LNCaP clone FGC (cell line): ENCODE data around the gene C16orf74.
A peak's percentile ranks its signal among the peaks of the same experiment; 100 is the strongest.

Source experiments
- DNase-seq: peaks from one replicate; pipeline ENCODE4 v3.0.0-alpha.2; 2011; ENCODE audit warnings: low read depth
- H3K4me3 ChIP-seq: 2 replicates; pipeline ENCODE4 v1.5.1; 2011; ENCODE audit warnings: mild to moderate bottlenecking, low read depth, low read length, control low read depth
- TF ChIP-seq, protein P1 (sequence below): IDR thresholded peaks from 2 replicates; pipeline ENCODE4 v1.5.1; 2012; ENCODE audit warnings: mild to moderate bottlenecking; ENCODE audit not compliant: control insufficient read depth, insufficient read depth; ENCODE audit errors: extremely low read depth

The C16orf74 gene

DNA sequence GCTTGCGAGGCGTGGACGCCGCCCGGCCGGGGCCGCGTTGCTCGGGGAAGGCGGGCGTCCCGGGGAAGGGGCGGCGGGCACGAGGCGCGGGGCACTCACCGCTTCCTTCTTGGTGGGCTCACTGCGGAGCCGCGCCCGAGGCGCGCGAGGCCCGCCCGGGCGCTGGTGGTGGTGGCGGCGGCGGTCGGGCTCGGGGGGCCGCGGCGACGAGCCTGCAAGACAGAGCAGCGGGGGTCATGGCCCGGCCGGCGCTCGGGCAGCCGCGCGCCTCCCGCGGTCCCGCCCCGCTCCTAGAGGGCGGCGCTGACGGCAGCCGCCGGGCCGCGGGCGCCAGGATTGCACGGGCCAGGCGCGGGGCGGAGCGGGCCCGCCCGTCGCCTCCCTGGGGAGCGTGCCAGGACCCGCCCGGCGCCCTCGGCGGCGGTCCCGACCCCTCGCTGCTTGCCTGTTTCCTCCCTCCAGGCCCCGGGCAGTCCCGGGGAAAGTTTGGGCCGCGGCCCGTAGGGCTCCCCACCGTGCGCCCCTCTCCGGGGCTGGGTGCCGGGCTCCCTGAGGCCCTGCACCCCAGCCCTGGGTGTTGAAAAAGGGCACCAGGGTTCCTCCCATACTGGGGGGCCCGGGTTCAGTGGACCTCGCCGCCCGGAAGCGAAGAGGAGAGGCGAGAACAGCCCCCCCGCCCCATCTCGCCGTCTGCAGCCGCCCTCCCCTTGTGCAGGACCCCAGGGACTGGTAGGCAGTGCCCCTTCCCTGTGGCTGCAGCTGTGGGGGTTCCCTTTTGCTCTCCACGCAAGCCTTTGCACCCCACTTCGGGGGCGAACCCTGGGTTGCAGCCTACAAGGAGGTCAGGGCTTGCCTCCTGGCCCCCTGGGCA is at the start of gene C16orf74:
C16orf74 (minus strand) TSS at position 270 of the 871 bp plus-strand sequence. CDS start 15,879 bp downstream, outside the sequence.
- TF ChIP-seq, protein P1, sequence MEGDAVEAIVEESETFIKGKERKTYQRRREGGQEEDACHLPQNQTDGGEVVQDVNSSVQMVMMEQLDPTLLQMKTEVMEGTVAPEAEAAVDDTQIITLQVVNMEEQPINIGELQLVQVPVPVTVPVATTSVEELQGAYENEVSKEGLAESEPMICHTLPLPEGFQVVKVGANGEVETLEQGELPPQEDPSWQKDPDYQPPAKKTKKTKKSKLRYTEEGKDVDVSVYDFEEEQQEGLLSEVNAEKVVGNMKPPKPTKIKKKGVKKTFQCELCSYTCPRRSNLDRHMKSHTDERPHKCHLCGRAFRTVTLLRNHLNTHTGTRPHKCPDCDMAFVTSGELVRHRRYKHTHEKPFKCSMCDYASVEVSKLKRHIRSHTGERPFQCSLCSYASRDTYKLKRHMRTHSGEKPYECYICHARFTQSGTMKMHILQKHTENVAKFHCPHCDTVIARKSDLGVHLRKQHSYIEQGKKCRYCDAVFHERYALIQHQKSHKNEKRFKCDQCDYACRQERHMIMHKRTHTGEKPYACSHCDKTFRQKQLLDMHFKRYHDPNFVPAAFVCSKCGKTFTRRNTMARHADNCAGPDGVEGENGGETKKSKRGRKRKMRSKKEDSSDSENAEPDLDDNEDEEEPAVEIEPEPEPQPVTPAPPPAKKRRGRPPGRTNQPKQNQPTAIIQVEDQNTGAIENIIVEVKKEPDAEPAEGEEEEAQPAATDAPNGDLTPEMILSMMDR = no peak
- H3K4me3 ChIP-seq = peak within 1 kb of the TSS; percentile 51
- DNase-seq = no peak

DNA sequence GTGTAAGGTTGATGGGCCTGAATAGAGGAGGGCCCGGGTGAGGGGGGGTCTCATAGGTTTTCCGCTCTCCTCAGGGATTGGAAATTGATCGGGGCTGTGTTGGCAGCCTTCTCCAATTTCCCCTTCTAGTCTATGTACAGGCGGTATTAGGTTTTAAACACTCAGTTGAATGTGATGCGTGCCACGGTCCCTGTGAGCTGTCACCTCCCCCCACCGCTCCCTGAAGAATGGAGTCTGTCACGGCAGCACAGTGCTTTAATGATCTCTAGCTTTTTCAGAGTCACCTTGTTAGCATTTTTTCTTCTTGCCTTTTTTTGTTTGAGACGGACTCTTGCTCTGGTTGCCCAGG is 49.4 kb upstream of the C16orf74 start:
- DNase-seq = no peak
- H3K4me3 ChIP-seq = peak overlapping the region; percentile 72
- TF ChIP-seq, protein P1 = no peak

DNA sequence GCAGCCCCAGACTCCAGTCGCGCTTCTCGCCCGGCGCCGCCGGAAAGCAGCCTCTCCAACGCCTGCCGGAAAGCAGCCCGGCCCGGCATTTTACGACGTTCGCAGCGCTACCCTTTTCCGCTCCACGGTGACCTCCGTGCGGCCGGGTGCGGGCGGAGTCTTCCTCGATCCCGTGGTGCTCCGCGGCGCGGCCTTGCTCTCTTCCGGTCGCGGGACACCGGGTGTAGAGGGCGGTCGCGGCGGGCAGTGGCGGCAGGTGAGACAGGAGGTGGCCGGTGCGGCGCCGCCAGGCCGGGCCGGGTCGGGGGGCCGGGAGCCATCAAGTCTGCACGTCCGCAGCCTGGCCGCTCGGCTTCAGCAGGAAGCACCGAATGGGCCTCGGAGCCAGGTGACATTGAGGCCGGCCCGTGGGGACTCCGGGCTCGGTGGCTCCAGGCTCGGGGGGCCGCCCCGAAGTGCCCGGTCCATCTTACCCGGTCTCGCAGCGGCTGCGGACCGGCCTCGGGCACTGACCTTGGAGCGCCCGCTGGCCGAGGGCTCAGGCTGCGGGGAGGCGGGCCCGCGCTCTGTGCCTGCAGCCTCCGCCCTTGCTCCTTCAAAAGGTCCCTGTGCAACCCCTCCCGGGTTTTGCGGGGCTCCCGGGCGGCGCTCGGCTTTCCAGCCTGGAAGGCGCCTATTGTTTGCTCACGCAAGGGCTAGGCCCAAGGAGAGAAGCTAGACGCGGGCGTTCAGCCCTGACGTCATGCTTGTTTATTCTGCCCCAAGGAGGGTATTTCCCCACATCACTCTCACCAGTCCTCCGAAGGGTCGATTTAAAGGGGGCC is 48.8 kb upstream of the C16orf74 start, which contains the start of the genes COX4I1 and EMC8:
COX4I1 (plus strand) TSS at position 199 of the 824 bp plus-strand sequence. CDS start 1,511 bp downstream, outside the sequence.
EMC8 (minus strand) TSS at position 48 of the 824 bp plus-strand sequence. CDS start 249 bp downstream, outside the sequence.
- H3K4me3 ChIP-seq = peak within 1 kb of the TSS; percentile 72
- TF ChIP-seq, protein P1 = no peak
- peak; percentile 84 for DNase-seq

DNA sequence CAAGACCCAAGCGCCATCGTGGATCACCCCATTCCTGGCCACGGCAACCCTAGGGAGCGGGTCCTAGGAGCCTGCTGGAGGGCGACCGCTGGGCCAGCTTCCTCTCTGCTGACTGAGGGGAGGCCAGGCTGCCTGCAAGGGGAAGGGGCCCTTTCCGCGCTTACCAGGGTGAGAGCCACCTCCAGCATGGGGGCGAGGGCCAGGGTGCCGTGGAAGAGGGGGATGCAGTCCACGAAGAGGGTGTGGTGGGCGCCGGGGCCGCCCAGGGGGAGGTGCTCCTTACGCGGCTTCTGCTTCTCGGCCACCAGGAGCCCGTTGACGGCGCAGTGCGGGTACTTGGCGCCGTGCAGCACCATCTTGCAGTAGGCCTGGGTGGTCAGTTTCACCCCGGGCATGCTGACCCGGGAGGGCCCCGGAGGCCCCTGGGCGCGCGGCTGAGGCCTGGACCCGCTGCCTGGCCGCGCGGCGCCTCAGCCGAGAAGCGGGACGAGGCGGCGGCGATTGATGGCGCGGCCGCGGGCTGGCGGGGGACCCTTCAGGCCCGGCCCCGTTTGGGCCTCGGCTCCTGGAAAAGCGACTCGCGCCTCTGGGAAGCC is 48.1 kb upstream of the C16orf74 start:
- DNase-seq = no peak
- TF ChIP-seq, protein P1 = no peak
- H3K4me3 ChIP-seq = peak overlapping the region; percentile 72

DNA sequence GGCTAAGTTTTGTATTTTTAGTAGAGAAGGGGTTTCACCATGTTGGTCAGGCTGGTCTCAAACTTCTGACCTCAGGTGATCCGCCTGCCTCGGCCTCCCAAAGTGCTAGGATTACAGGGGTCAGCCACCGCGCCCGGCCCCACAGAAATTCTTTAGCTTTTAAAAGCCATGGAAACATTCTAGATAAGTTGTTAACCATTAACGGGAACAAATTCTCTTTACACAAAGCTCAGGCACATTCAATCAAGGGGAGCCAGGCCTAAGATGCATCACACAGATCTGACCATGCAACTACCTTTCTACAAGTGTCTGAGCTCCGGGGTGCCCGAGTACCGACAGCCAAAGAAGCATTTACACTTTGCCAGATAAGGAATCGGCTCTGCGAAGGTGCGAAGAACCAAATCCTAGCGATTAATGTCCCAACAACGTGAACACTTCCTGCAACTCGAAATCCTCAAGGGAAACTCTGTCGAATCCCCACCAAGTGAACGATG is 47.4 kb upstream of the C16orf74 start:
- DNase-seq = no peak
- H3K4me3 ChIP-seq = peak overlapping the region; percentile 72
- TF ChIP-seq, protein P1 = no peak

DNA sequence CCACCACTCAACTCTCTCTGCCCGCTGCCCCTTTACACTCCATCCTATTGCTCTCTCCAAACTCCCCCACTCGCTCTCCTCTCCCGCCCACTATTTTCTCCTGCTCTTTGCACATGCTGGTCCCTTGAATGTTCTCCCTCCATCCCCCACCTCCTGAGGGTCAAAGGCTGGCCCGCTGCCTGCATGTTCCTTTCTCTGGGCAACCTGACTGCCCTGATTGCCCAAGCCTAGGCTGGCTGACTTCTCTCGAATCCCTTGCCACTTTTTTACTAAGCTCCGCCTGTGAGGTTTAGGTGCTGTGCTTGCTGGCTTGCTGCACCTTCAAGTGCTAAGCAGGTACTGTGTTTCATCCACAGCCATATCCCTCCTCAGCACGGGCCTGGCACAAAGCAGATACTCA is 45.7 kb upstream of the C16orf74 start:
- TF ChIP-seq, protein P1 = no peak
- no peak for DNase-seq
- H3K4me3 ChIP-seq = no peak overlapping the region
